SK-N-SH treated with all-trans-retinoic acid at 6 μM for 48 hours (cell line): ENCODE results near the gene CFAP61.

Experiments used
- CREB5 ChIP-seq: fragments of 250-450 bp; sonication (Bioruptor Pico); IDR thresholded peaks from 2 replicates; pipeline ENCODE4 v1.5.1; 2020; ENCODE audit warnings: low read depth, mild to moderate bottlenecking, moderate library complexity
- CSDC2 ChIP-seq: fragments of 250-450 bp; sonication (Bioruptor Pico); IDR thresholded peaks from 2 replicates; pipeline ENCODE4 v1.5.0; 2020; ENCODE audit warnings: mild to moderate bottlenecking, moderate library complexity
- ESRRG ChIP-seq: fragments of 250-450 bp; sonication (Bioruptor Pico); IDR thresholded peaks from 2 replicates; pipeline ENCODE4 v1.6.1; 2021; ENCODE audit warnings: mild to moderate bottlenecking
- ISL1 ChIP-seq: fragments of 250-450 bp; sonication (Bioruptor Pico); IDR thresholded peaks from 2 replicates; pipeline ENCODE4 v2.1.2; 2022; ENCODE audit warnings: mild to moderate bottlenecking, moderate library complexity
- PATZ1 ChIP-seq: fragments of 250-450 bp; sonication (Bioruptor Pico); IDR thresholded peaks from 2 replicates; pipeline ENCODE4 v1.8.0; 2020; ENCODE audit warnings: mild to moderate bottlenecking, moderate library complexity, borderline replicate concordance
- POU6F1 ChIP-seq: fragments of 250-450 bp; sonication (Bioruptor Pico); IDR thresholded peaks from 2 replicates; pipeline ENCODE4 v1.8.0; 2021; ENCODE audit warnings: low read depth, mild to moderate bottlenecking, moderate library complexity, borderline replicate concordance
- RARB ChIP-seq: fragments of 250-450 bp; sonication (Bioruptor Pico); IDR thresholded peaks from 2 replicates; pipeline ENCODE4 v1.8.0; 2021; ENCODE audit warnings: mild to moderate bottlenecking, moderate library complexity
- SNAI2 ChIP-seq: fragments of 250-450 bp; sonication (Bioruptor Pico); IDR thresholded peaks from 2 replicates; pipeline ENCODE4 v1.5.0; 2020; ENCODE audit warnings: mild to moderate bottlenecking, moderate library complexity
- TCF4 ChIP-seq: fragments of 250-450 bp; sonication (Bioruptor Pico); IDR thresholded peaks from 2 replicates; pipeline ENCODE4 v1.8.0; 2021; ENCODE audit warnings: mild to moderate bottlenecking, moderate library complexity, borderline replicate concordance
- ZC3H10 ChIP-seq: fragments of 250-450 bp; sonication (Bioruptor Pico); IDR thresholded peaks from 2 replicates; pipeline ENCODE4 v1.5.1; 2021; ENCODE audit warnings: mild to moderate bottlenecking, moderate library complexity
- ZFP3 ChIP-seq: fragments of 250-450 bp; sonication (Bioruptor Pico); IDR thresholded peaks from 2 replicates; pipeline ENCODE4 v1.5.0; 2020; ENCODE audit warnings: mild to moderate bottlenecking, moderate library complexity
- ZNF565 ChIP-seq: fragments of 450-650 bp; formaldehyde crosslinking; conservative IDR thresholded peaks from 2 replicates; pipeline ENCODE4 v1.5.0; 2020; ENCODE audit warnings: low read depth, mild to moderate bottlenecking, moderate library complexity

GRCh38 chr20:20303320-20303719, 251.0 kb downstream of the CFAP61 start:
- TF ChIP-seq ESRRG (CRISPR knock-in tag) (no peak), SNAI2 (CRISPR knock-in tag) (no peak), ZNF565 (no peak), CREB5 (CRISPR knock-in tag) (no peak), RARB (no peak), PATZ1 (CRISPR knock-in tag) (no peak), POU6F1 (no peak), ZC3H10 (CRISPR knock-in tag) (no peak), TCF4 (CRISPR knock-in tag) (no peak), CSDC2 (no peak), ISL1 (CRISPR knock-in tag) (no peak), ZFP3 (CRISPR knock-in tag) (no peak)
